HepG2 (cell line): Measurements from ENCODE around the gene PARK7. TPM values are rescaled to one million over a fixed set of nuclear protein-coding genes. Genes with fewer than 3 reads are reported as not detected.

Experiments used
- AFF4 ChIP-seq: sonication (generic); formaldehyde crosslinking; IDR thresholded peaks from 2 replicates; pipeline ENCODE4 v1.4.0; 2020; ENCODE audit warnings: missing genetic modification reagents
- FOXA1 ChIP-seq, 2 experiments: fragments of 450-650 bp in 1 of 2; sonication (generic) in 1 of 2; formaldehyde crosslinking in 1 of 2; IDR thresholded peaks; 2 replicates each; pipeline versions ENCODE4 v1.4.0 to v1.6.1; 2016 to 2020; ENCODE audit warnings: missing genetic modification reagents in 1 of 2
- FOXJ3 ChIP-seq: sonication (generic); formaldehyde crosslinking; IDR thresholded peaks from 2 replicates; pipeline ENCODE4 v1.4.0; 2020; ENCODE audit warnings: missing genetic modification reagents, mild to moderate bottlenecking, borderline replicate concordance
- FUBP1 ChIP-seq: sonication (generic); formaldehyde crosslinking; IDR thresholded peaks from 2 replicates; pipeline ENCODE4 v1.5.1; 2020; ENCODE audit warnings: missing genetic modification reagents, mild to moderate bottlenecking, borderline replicate concordance
- HDAC6 ChIP-seq: fragments of 200-600 bp; sonication (generic); IDR thresholded peaks from 2 replicates; pipeline ENCODE4 v1.7.0; 2017; ENCODE audit warnings: mild to moderate bottlenecking, antibody characterized with exemption, low read length, low read depth
- HNRNPH1 ChIP-seq: fragments of 200-400 bp; formaldehyde crosslinking; optimal IDR thresholded peaks from 2 replicates; pipeline ENCODE3; 2017; ENCODE audit warnings: mild to moderate bottlenecking, low read depth, low read length
- HNRNPLL ChIP-seq: fragments of 200-400 bp; formaldehyde crosslinking; IDR thresholded peaks from 2 replicates; pipeline ENCODE4 v1.6.1; 2017; ENCODE audit warnings: mild to moderate bottlenecking, low read depth, low read length; ENCODE audit not compliant: poor library complexity, severe bottlenecking
- JDP2 ChIP-seq: sonication (generic); formaldehyde crosslinking; IDR thresholded peaks from 2 replicates; pipeline ENCODE4 v1.8.1; 2022; ENCODE audit warnings: missing genetic modification reagents, borderline replicate concordance
- KAT2B ChIP-seq: fragments of 150-350 bp; IDR thresholded peaks from 2 replicates; pipeline ENCODE4 v1.6.1; 2014; ENCODE audit warnings: low read depth, low read length, borderline replicate concordance
- MAZ ChIP-seq, 2 experiments: sonication (generic) in 1 of 2; formaldehyde crosslinking in 1 of 2; IDR thresholded peaks; 2 replicates each; pipeline versions ENCODE4 v1.5.0 to v1.6.1; 2012 to 2020; ENCODE audit warnings: low read depth in 2 of 2, mild to moderate bottlenecking in 2 of 2, borderline replicate concordance in 1 of 2, improper control_type of control experiment in 1 of 2, low read length in 1 of 2, missing genetic modification reagents in 1 of 2, moderate library complexity in 1 of 2
- NFIC ChIP-seq: IDR thresholded peaks from 2 replicates; pipeline ENCODE4 v1.6.1; 2012; ENCODE audit warnings: mild to moderate bottlenecking, low read length, inconsistent platforms
- PBX3 ChIP-seq: sonication (generic); formaldehyde crosslinking; IDR thresholded peaks from 2 replicates; pipeline ENCODE4 v1.8.1; 2023; ENCODE audit warnings: missing genetic modification reagents, inconsistent platforms, borderline replicate concordance
- POLR2G ChIP-seq: fragments of 200-400 bp; formaldehyde crosslinking; IDR thresholded peaks from 2 replicates; pipeline ENCODE4 v1.6.1; 2018; ENCODE audit warnings: mild to moderate bottlenecking, low read depth, low read length, moderate library complexity
- RFX5 ChIP-seq: IDR thresholded peaks from 2 replicates; pipeline ENCODE4 v1.6.1; 2011; ENCODE audit warnings: low read depth, low read length, improper control_type of control experiment
- TCF12 ChIP-seq, 2 experiments: fragments of 450-650 bp in 1 of 2; sonication (generic) in 1 of 2; formaldehyde crosslinking in 1 of 2; IDR thresholded peaks; 2 replicates each; pipeline versions ENCODE4 v1.6.1 to v1.8.0; 2017 to 2022; ENCODE audit warnings: antibody characterized with exemption in 1 of 2, mild to moderate bottlenecking in 1 of 2, missing genetic modification reagents in 1 of 2, moderate library complexity in 1 of 2
- THAP11 ChIP-seq: IDR thresholded peaks from 2 replicates; pipeline ENCODE4 v1.6.1; 2016; ENCODE audit warnings: missing biosample characterization, missing genetic modification reagents
- YY1 ChIP-seq: IDR thresholded peaks from 2 replicates; pipeline ENCODE4 v1.6.1; 2011; ENCODE audit warnings: low read length, low read depth, moderate library complexity, mild to moderate bottlenecking; ENCODE audit not compliant: insufficient read depth, insufficient replicate concordance
- ZNF17 ChIP-seq: sonication (generic); formaldehyde crosslinking; IDR thresholded peaks from 2 replicates; pipeline ENCODE4 v1.5.0; 2020; ENCODE audit warnings: mild to moderate bottlenecking, missing genetic modification reagents
- ZNF296 ChIP-seq: sonication (generic); formaldehyde crosslinking; conservative IDR thresholded peaks from 2 replicates; pipeline ENCODE4 v1.5.0; 2020; ENCODE audit warnings: mild to moderate bottlenecking, missing genetic modification reagents
- ZNF337 ChIP-seq: sonication (generic); formaldehyde crosslinking; IDR thresholded peaks from 2 replicates; pipeline ENCODE4 v1.5.1; 2020; ENCODE audit warnings: missing genetic modification reagents, low read depth, mild to moderate bottlenecking, borderline replicate concordance
- ZSCAN9 ChIP-seq: IDR thresholded peaks from 2 replicates; pipeline ENCODE4 v1.6.1; 2016; ENCODE audit warnings: borderline replicate concordance
- polyA plus RNA-seq, 8 experiments: library from polyadenylated mRNA; depleted of rRNA in 3 of 8; stranded (reverse) in 7 of 8; unstranded in 1 of 8; fragments of >200 nt; fragmentation: Illumina TruSeq in 4 of 8; extraction: Trizol in 4 of 8; gene quantifications; 2 replicates each; pipeline versions ENCODE4 v1.2.1 to v1.2.3, GENCODE V29; 2011 to 2016; ENCODE audit warnings: low read depth in 4 of 8, missing spikeins in 1 of 8, mixed read lengths in 1 of 8; ENCODE audit not compliant: insufficient read depth in 1 of 8
- total RNA-seq, 5 experiments: library from RNA; depleted of rRNA; stranded (reverse); fragments of >200 nt; fragmentation: Illumina TruSeq; extraction: Trizol; gene quantifications; 2 replicates each; pipeline ENCODE4 v1.2.3, GENCODE V29; 2016; ENCODE audit warnings: low read depth in 1 of 5

The PARK7 gene
- total and polyA plus RNA-seq, 2 of the 13 experiments (the other 11 are each of a cell fraction or from before 2014, with no cell fraction given): 212 to 296 TPM

- TF ChIP-seq ZNF337 (CRISPR knock-in tag) (no peak), POLR2G (peak; percentile 37; the same call in 1 of the 2 replicates), RFX5 (no peak), HNRNPLL (no peak), HDAC6 (peak; percentile 54; the same call in 1 of the 2 replicates), FOXA1 (IDR thresholded peaks at IDR 0.05) (no peak), FOXA1 (CRISPR knock-in tag; IDR thresholded peaks at IDR 0.05) (no peak), PBX3 (CRISPR knock-in tag) (no peak), ZSCAN9 (CRISPR knock-in tag) (no peak), JDP2 (no peak), ZNF17 (CRISPR knock-in tag) (no peak), MAZ (IDR thresholded peaks at IDR 0.05; ENCODE audit: borderline replicate concordance, low read depth, low read length) (no peak), MAZ (CRISPR knock-in tag; IDR thresholded peaks at IDR 0.05; ENCODE audit: low read depth) (no peak), NFIC (0 out of 2 replicates have a peak, but pooled peaks have one; percentile 19), TCF12 (IDR thresholded peaks at IDR 0.05) (no peak), TCF12 (CRISPR knock-in tag; IDR thresholded peaks at IDR 0.05) (no peak), THAP11 (CRISPR knock-in tag) (0 out of 2 replicates have a peak, but pooled peaks have one; percentile 6), AFF4 (CRISPR knock-in tag) (peak; percentile 82), FOXJ3 (CRISPR knock-in tag) (no peak), ZNF296 (CRISPR knock-in tag) (no peak), YY1 (no peak), FUBP1 (CRISPR knock-in tag) (no peak), KAT2B (no peak), HNRNPH1 (no peak)
These were observed 62.4 kb downstream of the PARK7 start (continued) for GRCh38 chr1:8023995-8024313.
